HEK293 (cell line): ENCODE results near the gene TTC7B.
A peak's percentile ranks its signal among the peaks of the same experiment; 100 is the strongest.

Experiments
- FEZF1 ChIP-seq: fragments of 450-650 bp; formaldehyde crosslinking; IDR thresholded peaks from 2 replicates; pipeline ENCODE4 v1.5.1; 2016; ENCODE audit warnings: missing biosample characterization, missing genetic modification characterization
- PRDM10 ChIP-seq: fragments of 450-650 bp; formaldehyde crosslinking; IDR thresholded peaks from 2 replicates; pipeline ENCODE4 v1.5.1; 2016; ENCODE audit warnings: missing biosample characterization, missing genetic modification characterization
- SETDB1 ChIP-seq: IDR thresholded peaks from one replicate; pipeline ENCODE4 v1.6.1; 2017; ENCODE audit warnings: mild to moderate bottlenecking, low read length, moderate library complexity, mixed read lengths; ENCODE audit not compliant: insufficient read length
- SP7 ChIP-seq: fragments of 450-650 bp; formaldehyde crosslinking; IDR thresholded peaks from 2 replicates; pipeline ENCODE4 v1.5.1; 2016; ENCODE audit warnings: missing biosample characterization, missing genetic modification characterization
- ZBTB49 ChIP-seq: fragments of 450-650 bp; formaldehyde crosslinking; IDR thresholded peaks from 2 replicates; pipeline ENCODE4 v1.5.1; 2016; ENCODE audit warnings: missing biosample characterization, missing genetic modification characterization, low read depth
- ZEB2 ChIP-seq: fragments of 450-650 bp; formaldehyde crosslinking; IDR thresholded peaks from 2 replicates; pipeline ENCODE4 v1.5.1; 2016; ENCODE audit warnings: missing biosample characterization, missing genetic modification characterization
- ZNF155 ChIP-seq: fragments of 450-650 bp; formaldehyde crosslinking; IDR thresholded peaks from 2 replicates; pipeline ENCODE4 v1.5.1; 2016; ENCODE audit warnings: missing biosample characterization, missing genetic modification characterization
- ZNF175 ChIP-seq: fragments of 450-650 bp; formaldehyde crosslinking; IDR thresholded peaks from 2 replicates; pipeline ENCODE4 v1.5.1; 2016; ENCODE audit warnings: missing biosample characterization, missing genetic modification characterization
- ZNF18 ChIP-seq: fragments of 450-650 bp; formaldehyde crosslinking; IDR thresholded peaks from 2 replicates; pipeline ENCODE4 v1.5.1; 2016; ENCODE audit warnings: missing biosample characterization, missing genetic modification characterization
- ZNF221 ChIP-seq: fragments of 450-650 bp; formaldehyde crosslinking; IDR thresholded peaks from 2 replicates; pipeline ENCODE4 v1.5.1; 2017; ENCODE audit warnings: missing biosample characterization, missing genetic modification characterization, borderline replicate concordance
- ZNF239 ChIP-seq: fragments of 450-650 bp; formaldehyde crosslinking; IDR thresholded peaks from 2 replicates; pipeline ENCODE4 v1.5.1; 2016; ENCODE audit warnings: missing biosample characterization, missing genetic modification characterization
- ZNF302 ChIP-seq: fragments of 450-650 bp; formaldehyde crosslinking; IDR thresholded peaks from 2 replicates; pipeline ENCODE4 v1.5.1; 2016; ENCODE audit warnings: missing biosample characterization, missing genetic modification characterization, low read depth
- ZNF350 ChIP-seq: fragments of 450-650 bp; formaldehyde crosslinking; IDR thresholded peaks from 2 replicates; pipeline ENCODE4 v1.5.0; 2017; ENCODE audit warnings: missing biosample characterization, mild to moderate bottlenecking, missing genetic modification characterization
- ZNF391 ChIP-seq: fragments of 450-650 bp; formaldehyde crosslinking; IDR thresholded peaks from 2 replicates; pipeline ENCODE4 v1.5.1; 2016; ENCODE audit warnings: low read depth, missing biosample characterization, missing genetic modification characterization, borderline replicate concordance
- ZNF416 ChIP-seq: fragments of 450-650 bp; formaldehyde crosslinking; IDR thresholded peaks from 2 replicates; pipeline ENCODE4 v1.5.1; 2016; ENCODE audit warnings: missing biosample characterization, missing genetic modification characterization
- ZNF548 ChIP-seq: fragments of 450-650 bp; formaldehyde crosslinking; IDR thresholded peaks from 2 replicates; pipeline ENCODE4 v1.5.1; 2016; ENCODE audit warnings: missing biosample characterization, missing genetic modification characterization
- ZNF555 ChIP-seq: fragments of 450-650 bp; formaldehyde crosslinking; conservative IDR thresholded peaks from 2 replicates; pipeline ENCODE4 v1.5.1; 2017; ENCODE audit warnings: missing biosample characterization, mild to moderate bottlenecking, missing genetic modification characterization, inconsistent platforms
- ZNF558 ChIP-seq: fragments of 450-650 bp; formaldehyde crosslinking; IDR thresholded peaks from 2 replicates; pipeline ENCODE4 v1.5.1; 2016; ENCODE audit warnings: missing biosample characterization, missing genetic modification characterization
- ZNF561 ChIP-seq: fragments of 450-650 bp; IDR thresholded peaks from 2 replicates; pipeline ENCODE4 v1.5.1; 2018; ENCODE audit warnings: missing biosample characterization, missing genetic modification characterization, borderline replicate concordance
- ZNF660 ChIP-seq: fragments of 450-650 bp; IDR thresholded peaks from 2 replicates; pipeline ENCODE4 v1.5.1; 2018; ENCODE audit warnings: missing biosample characterization, mild to moderate bottlenecking, missing genetic modification characterization
- ZNF707 ChIP-seq: fragments of 450-650 bp; formaldehyde crosslinking; IDR thresholded peaks from 2 replicates; pipeline ENCODE4 v1.5.1; 2016; ENCODE audit warnings: missing biosample characterization, missing genetic modification characterization
- ZNF785 ChIP-seq: fragments of 450-650 bp; formaldehyde crosslinking; IDR thresholded peaks from 2 replicates; pipeline ENCODE4 v1.5.1; 2016; ENCODE audit warnings: missing biosample characterization, missing genetic modification characterization
- TF ChIP-seq, protein P1 (sequence below): fragments of 450-650 bp; formaldehyde crosslinking; IDR thresholded peaks from 2 replicates; pipeline ENCODE4 v1.5.1; 2016; ENCODE audit warnings: missing biosample characterization, missing genetic modification characterization
- TF ChIP-seq, protein P2 (sequence below): fragments of 450-650 bp; formaldehyde crosslinking; IDR thresholded peaks from 2 replicates; pipeline ENCODE4 v1.5.1; 2017; ENCODE audit warnings: missing biosample characterization, missing genetic modification characterization
- TF ChIP-seq, protein P3 (sequence below): fragments of 450-650 bp; formaldehyde crosslinking; IDR thresholded peaks from 2 replicates; pipeline ENCODE4 v1.5.1; 2016; ENCODE audit warnings: missing biosample characterization, missing genetic modification characterization

Gene TTC7B

GRCh38 chr14:90495357-90496276, 320.6 kb downstream of the TTC7B start (continued):
- TF ChIP-seq, protein P1, sequence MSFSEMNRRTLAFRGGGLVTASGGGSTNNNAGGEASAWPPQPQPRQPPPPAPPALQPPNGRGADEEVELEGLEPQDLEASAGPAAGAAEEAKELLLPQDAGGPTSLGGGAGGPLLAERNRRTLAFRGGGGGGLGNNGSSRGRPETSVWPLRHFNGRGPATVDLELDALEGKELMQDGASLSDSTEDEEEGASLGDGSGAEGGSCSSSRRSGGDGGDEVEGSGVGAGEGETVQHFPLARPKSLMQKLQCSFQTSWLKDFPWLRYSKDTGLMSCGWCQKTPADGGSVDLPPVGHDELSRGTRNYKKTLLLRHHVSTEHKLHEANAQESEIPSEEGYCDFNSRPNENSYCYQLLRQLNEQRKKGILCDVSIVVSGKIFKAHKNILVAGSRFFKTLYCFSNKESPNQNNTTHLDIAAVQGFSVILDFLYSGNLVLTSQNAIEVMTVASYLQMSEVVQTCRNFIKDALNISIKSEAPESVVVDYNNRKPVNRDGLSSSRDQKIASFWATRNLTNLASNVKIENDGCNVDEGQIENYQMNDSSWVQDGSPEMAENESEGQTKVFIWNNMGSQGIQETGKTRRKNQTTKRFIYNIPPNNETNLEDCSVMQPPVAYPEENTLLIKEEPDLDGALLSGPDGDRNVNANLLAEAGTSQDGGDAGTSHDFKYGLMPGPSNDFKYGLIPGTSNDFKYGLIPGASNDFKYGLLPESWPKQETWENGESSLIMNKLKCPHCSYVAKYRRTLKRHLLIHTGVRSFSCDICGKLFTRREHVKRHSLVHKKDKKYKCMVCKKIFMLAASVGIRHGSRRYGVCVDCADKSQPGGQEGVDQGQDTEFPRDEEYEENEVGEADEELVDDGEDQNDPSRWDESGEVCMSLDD (tag by site-specific recombination): no peak
- TF ChIP-seq ZBTB49 (no peak), ZNF416 (tag by site-specific recombination) (no peak), FEZF1 (no peak), ZNF350 (tag by site-specific recombination) (no peak), ZNF155 (no peak), ZNF302 (no peak), ZNF18 (tag by site-specific recombination) (peak; percentile 58; the same call in 1 of the 2 replicates), ZNF707 (tag by site-specific recombination) (no peak), ZNF175 (tag by site-specific recombination) (no peak), ZNF555 (tag by site-specific recombination) (no peak), ZNF391 (tag by site-specific recombination) (no peak), ZNF548 (tag by site-specific recombination) (no peak), ZNF239 (tag by site-specific recombination) (no peak), ZNF561 (tag by site-specific recombination) (no peak), ZNF558 (tag by site-specific recombination) (0 out of 2 replicates have a peak, but pooled peaks have one; percentile 40), ZNF660 (tag by site-specific recombination) (peak; percentile 72), SP7 (tag by site-specific recombination) (0 out of 2 replicates have a peak, but pooled peaks have one; percentile 28), ZNF221 (tag by site-specific recombination) (no peak), PRDM10 (tag by site-specific recombination) (no peak), ZNF785 (tag by site-specific recombination) (no peak), SETDB1 (no peak), ZEB2 (tag by site-specific recombination) (0 out of 2 replicates have a peak, but pooled peaks have one; percentile 13)
- TF ChIP-seq, protein P2, sequence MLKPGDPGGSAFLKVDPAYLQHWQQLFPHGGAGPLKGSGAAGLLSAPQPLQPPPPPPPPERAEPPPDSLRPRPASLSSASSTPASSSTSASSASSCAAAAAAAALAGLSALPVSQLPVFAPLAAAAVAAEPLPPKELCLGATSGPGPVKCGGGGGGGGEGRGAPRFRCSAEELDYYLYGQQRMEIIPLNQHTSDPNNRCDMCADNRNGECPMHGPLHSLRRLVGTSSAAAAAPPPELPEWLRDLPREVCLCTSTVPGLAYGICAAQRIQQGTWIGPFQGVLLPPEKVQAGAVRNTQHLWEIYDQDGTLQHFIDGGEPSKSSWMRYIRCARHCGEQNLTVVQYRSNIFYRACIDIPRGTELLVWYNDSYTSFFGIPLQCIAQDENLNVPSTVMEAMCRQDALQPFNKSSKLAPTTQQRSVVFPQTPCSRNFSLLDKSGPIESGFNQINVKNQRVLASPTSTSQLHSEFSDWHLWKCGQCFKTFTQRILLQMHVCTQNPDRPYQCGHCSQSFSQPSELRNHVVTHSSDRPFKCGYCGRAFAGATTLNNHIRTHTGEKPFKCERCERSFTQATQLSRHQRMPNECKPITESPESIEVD (tag by site-specific recombination): no peak
- TF ChIP-seq, protein P3, sequence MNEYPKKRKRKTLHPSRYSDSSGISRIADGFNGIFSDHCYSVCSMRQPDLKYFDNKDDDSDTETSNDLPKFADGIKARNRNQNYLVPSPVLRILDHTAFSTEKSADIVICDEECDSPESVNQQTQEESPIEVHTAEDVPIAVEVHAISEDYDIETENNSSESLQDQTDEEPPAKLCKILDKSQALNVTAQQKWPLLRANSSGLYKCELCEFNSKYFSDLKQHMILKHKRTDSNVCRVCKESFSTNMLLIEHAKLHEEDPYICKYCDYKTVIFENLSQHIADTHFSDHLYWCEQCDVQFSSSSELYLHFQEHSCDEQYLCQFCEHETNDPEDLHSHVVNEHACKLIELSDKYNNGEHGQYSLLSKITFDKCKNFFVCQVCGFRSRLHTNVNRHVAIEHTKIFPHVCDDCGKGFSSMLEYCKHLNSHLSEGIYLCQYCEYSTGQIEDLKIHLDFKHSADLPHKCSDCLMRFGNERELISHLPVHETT (tag by site-specific recombination): no peak
